IMR-90 (cell line): ENCODE results near the gene PLD1. TPM values are rescaled to one million over a fixed set of nuclear protein-coding genes. Genes with fewer than 3 reads are reported as not detected.

Experiments used
- ATAC-seq: fragments of 200-7000 bp; cut with Tn5 transposase; 2 replicates; pipeline ENCODE4 v1.9.1; 2020; ENCODE audit warnings: low read depth, mild to moderate bottlenecking, moderate library complexity
- BruUV-seq: library from RNA; stranded (reverse); fragments of 400-500 nt; replicated peaks from 2 replicates; lab custom pipeline; 2021; lab: Mats Ljungman, UMichigan
- CTCF ChIA-PET: fragments of 300-600 bp; formaldehyde crosslinking; extraction: SDS; loops from one replicate; lab custom pipeline; 2021; ENCODE audit warnings: antibody characterized with exemption; lab: Yijun Ruan, JAX
- POLR2A ChIA-PET: fragments of 300-600 bp; sonication (Branson Sonifier 250); formaldehyde crosslinking; loops from one replicate; lab custom pipeline; 2022; ENCODE audit warnings: antibody characterized with exemption; ENCODE audit not compliant: unreplicated experiment; lab: Charles Lee
- DNase-seq: peaks from one replicate; pipeline ENCODE4 v3.0.0; 2013
- H2AFZ ChIP-seq: replicated peaks from 2 replicates; pipeline ENCODE3; 2013; ENCODE audit warnings: low read length, mild to moderate bottlenecking; ENCODE audit not compliant: poor library complexity
- H2AK5ac ChIP-seq: 2 replicates; pipeline ENCODE4 v1.6.1; 2013; ENCODE audit warnings: low read depth, low read length, inconsistent platforms
- H2AK9ac ChIP-seq: replicated peaks from 2 replicates; pipeline ENCODE3; 2013; ENCODE audit warnings: mild to moderate bottlenecking, low read depth, low read length, moderate library complexity; ENCODE audit not compliant: poor library complexity
- H2BK120ac ChIP-seq: 2 replicates; pipeline ENCODE4 v1.6.1; 2013; ENCODE audit warnings: low read depth, low read length, inconsistent platforms
- H2BK15ac ChIP-seq: 3 replicates; pipeline ENCODE4 v1.6.1; 2013; ENCODE audit warnings: low read depth, low read length, inconsistent platforms
- H2BK20ac ChIP-seq: 2 replicates; pipeline ENCODE4 v1.6.1; 2013; ENCODE audit warnings: low read depth, mild to moderate bottlenecking, inconsistent platforms, low read length, moderate library complexity
- H2BK5ac ChIP-seq: 2 replicates; pipeline ENCODE4 v1.6.1; 2013; ENCODE audit warnings: mild to moderate bottlenecking, low read depth, low read length, inconsistent platforms; ENCODE audit not compliant: poor library complexity, severe bottlenecking
- H3K14ac ChIP-seq: replicated peaks from 2 replicates; pipeline ENCODE4 v1.6.1; 2013; ENCODE audit warnings: low read depth, low read length, inconsistent platforms
- H3K18ac ChIP-seq: 2 replicates; pipeline ENCODE4 v1.6.1; 2013; ENCODE audit warnings: low read depth, low read length, control low read depth
- H3K23ac ChIP-seq: 2 replicates; pipeline ENCODE4 v1.6.1; 2013; ENCODE audit warnings: low read depth, low read length, inconsistent platforms
- H3K27ac ChIP-seq: 2 replicates; pipeline ENCODE4 v1.5.1; 2013; ENCODE audit warnings: mild to moderate bottlenecking, control low read depth, low read length; ENCODE audit not compliant: insufficient read depth
- H3K27me3 ChIP-seq: 2 replicates; pipeline ENCODE4 v1.6.1; 2013; ENCODE audit warnings: low read length; ENCODE audit not compliant: control insufficient read depth, insufficient read depth
- H3K36me3 ChIP-seq: 2 replicates; pipeline ENCODE4 v1.6.1; 2013; ENCODE audit warnings: low read length, mixed read lengths; ENCODE audit not compliant: control insufficient read depth, insufficient read depth
- H3K4ac ChIP-seq: 2 replicates; pipeline ENCODE4 v1.6.1; 2013; ENCODE audit warnings: low read depth, low read length, inconsistent platforms
- H3K4me1 ChIP-seq: 2 replicates; pipeline ENCODE4 v1.6.1; 2013; ENCODE audit warnings: low read length, mixed read lengths; ENCODE audit not compliant: control insufficient read depth, insufficient read depth
- H3K4me2 ChIP-seq: 2 replicates; pipeline ENCODE4 v1.6.1; 2013; ENCODE audit warnings: low read depth, mild to moderate bottlenecking, control low read depth, low read length, moderate library complexity
- H3K4me3 ChIP-seq: 2 replicates; pipeline ENCODE4 v1.5.1; 2013; ENCODE audit warnings: low read depth, mild to moderate bottlenecking, control low read depth, low read length, moderate library complexity; ENCODE audit not compliant: insufficient read depth
- H3K56ac ChIP-seq: 2 replicates; pipeline ENCODE4 v1.6.1; 2013; ENCODE audit warnings: low read length, inconsistent platforms; ENCODE audit not compliant: insufficient read depth; ENCODE audit errors: extremely low read depth
- H3K79me1 ChIP-seq, 2 experiments: 2 replicates each; pipeline ENCODE4 v1.6.1; 2013; ENCODE audit warnings: low read length in 2 of 2, inconsistent platforms in 1 of 2, low read depth in 1 of 2
- H3K9ac ChIP-seq: 2 replicates; pipeline ENCODE4 v1.6.1; 2013; ENCODE audit warnings: low read depth, low read length, control low read depth
- H3K9me1 ChIP-seq: 2 replicates; pipeline ENCODE4 v1.6.1; 2013; ENCODE audit warnings: low read length, inconsistent platforms; ENCODE audit not compliant: insufficient read depth
- H3K9me3 ChIP-seq: 2 replicates; pipeline ENCODE4 v1.6.1; 2013; ENCODE audit warnings: low read length; ENCODE audit not compliant: control insufficient read depth, insufficient read depth
- H4K20me1 ChIP-seq: 2 replicates; pipeline ENCODE4 v1.6.1; 2013; ENCODE audit warnings: low read length, inconsistent platforms; ENCODE audit not compliant: insufficient read depth
- H4K5ac ChIP-seq: 2 replicates; pipeline ENCODE4 v1.6.1; 2013; ENCODE audit warnings: mild to moderate bottlenecking, low read depth, low read length, control low read depth
- H4K8ac ChIP-seq, 2 experiments: 2 replicates each; pipeline ENCODE4 v1.6.1; 2013; ENCODE audit warnings: low read depth in 2 of 2, low read length in 2 of 2, control low read depth in 1 of 2, inconsistent platforms in 1 of 2
- H4K91ac ChIP-seq: 2 replicates; pipeline ENCODE4 v1.6.1; 2013; ENCODE audit warnings: low read depth, low read length, inconsistent platforms; ENCODE audit not compliant: insufficient read depth
- BHLHE40 ChIP-seq: fragments of 150-350 bp; IDR thresholded peaks from 2 replicates; pipeline ENCODE4 v1.6.1; 2016; ENCODE audit warnings: mild to moderate bottlenecking, low read depth, low read length
- CHD1 ChIP-seq: IDR thresholded peaks from 2 replicates; pipeline ENCODE4 v1.6.1; 2012; ENCODE audit warnings: low read depth, low read length, improper control_type of control experiment
- ELK1 ChIP-seq: fragments of 150-350 bp; IDR thresholded peaks from 2 replicates; pipeline ENCODE4 v1.6.1; 2016; ENCODE audit warnings: low read depth, mild to moderate bottlenecking, low read length, moderate library complexity, borderline replicate concordance
- MAFK ChIP-seq: IDR thresholded peaks from 2 replicates; pipeline ENCODE4 v1.6.1; 2012; ENCODE audit warnings: low read depth, low read length, improper control_type of control experiment
- MAZ ChIP-seq: IDR thresholded peaks from 2 replicates; pipeline ENCODE4 v1.6.1; 2012; ENCODE audit warnings: low read depth, mild to moderate bottlenecking, low read length, improper control_type of control experiment, moderate library complexity, borderline replicate concordance
- MXI1 ChIP-seq: IDR thresholded peaks from 2 replicates; pipeline ENCODE4 v1.6.1; 2012; ENCODE audit warnings: low read depth, mild to moderate bottlenecking, low read length, moderate library complexity, borderline replicate concordance
- NFE2L2 ChIP-seq: fragments of 150-350 bp; IDR thresholded peaks from 2 replicates; pipeline ENCODE4 v1.6.1; 2016; ENCODE audit warnings: low read depth, mild to moderate bottlenecking, low read length
- POLR2A ChIP-seq: IDR thresholded peaks from 2 replicates; pipeline ENCODE4 v1.6.1; 2012; ENCODE audit warnings: mild to moderate bottlenecking, low read depth, low read length
- RAD21 ChIP-seq: IDR thresholded peaks from 2 replicates; pipeline ENCODE4 v1.6.1; 2012; ENCODE audit warnings: low read length, improper control_type of control experiment
- RCOR1 ChIP-seq: IDR thresholded peaks from 2 replicates; pipeline ENCODE4 v1.6.1; 2012; ENCODE audit warnings: mild to moderate bottlenecking, low read length, improper control_type of control experiment; ENCODE audit not compliant: insufficient replicate concordance
- WGBS, 2 experiments: methylation state at CpG; one replicate each; pipeline versions ENCODE4 v1.1.5 to v1.1.7; 2013; ENCODE audit warnings: missing lambda C conversion rate in 2 of 2; ENCODE audit not compliant: insufficient read length in 1 of 2; ENCODE audit errors: extremely low coverage in 2 of 2; 5-methylcytosine and 5-hydroxymethylcytosine counted together
- dilution Hi-C: fragments of 300-500 bp; cut with HindIII; formaldehyde crosslinking; loops from one replicate; pipeline ENCODE4 v1.14.3; 2018; ENCODE audit warnings: low sequenced_read_pairs; ENCODE audit not compliant: unreplicated experiment
- in situ Hi-C: fragments of 300-500 bp; cut with MboI; formaldehyde crosslinking; loops from 3 replicates; pipeline ENCODE4 v1.14.3; 2019; ENCODE audit warnings: low sequenced_read_pairs, inconsistent platforms, mixed read lengths
- intact Hi-C: fragments of 100-400 bp; cut with micrococcal nuclease; formaldehyde crosslinking; loops from 2 replicates; pipeline ENCODE4 v1.10.0; 2022
- polyA plus RNA-seq, 3 experiments: library from polyadenylated mRNA; depleted of rRNA; stranded (reverse); fragments of >200 nt; gene quantifications; 2 replicates each; pipeline ENCODE4 v1.2.3, GENCODE V29; 2012; ENCODE audit warnings: low replicate concordance in 1 of 3
- total RNA-seq: library from RNA; depleted of rRNA; stranded (reverse); fragments of >200 nt; gene quantifications from 2 replicates; pipeline ENCODE4 v1.2.3, GENCODE V29; 2012
- TF ChIP-seq, protein P1 (sequence below): fragments of 150-350 bp; IDR thresholded peaks from 2 replicates; pipeline ENCODE4 v1.6.1; 2017; ENCODE audit warnings: mild to moderate bottlenecking, antibody characterized with exemption, low read length, low read depth
- TF ChIP-seq, protein P2 (sequence below): conservative IDR thresholded peaks from 2 replicates; pipeline ENCODE4 v1.5.1; 2012; ENCODE audit warnings: mild to moderate bottlenecking, low read depth, low read length, improper control_type of control experiment

PLD1 gene
- total and polyA plus RNA-seq, 2 of the 4 experiments (the other 2 are of a cell fraction) = 3.3 to 9.7 TPM

GRCh38 chr3:171715155-171715554 lies 95.1 kb downstream of the PLD1 start:
- WGBS, 2 experiments = no CpG with 5 or more reads among the region's 2 CpGs
- Histone ChIP-seq H2BK20ac (no peak overlapping the region), H2BK15ac (no peak overlapping the region), H4K5ac (no peak overlapping the region), H4K91ac (no peak overlapping the region), H3K27me3 (no peaks in the 10 kb centered on the region), H3K56ac (no peak overlapping the region), H3K4me3 (no peak overlapping the region), H2BK120ac (no peak overlapping the region), H3K36me3 (peaks cover 7% of the 10 kb centered on the region), H2AK5ac (no peak overlapping the region), H3K18ac (no peak overlapping the region), H3K23ac (no peak overlapping the region), H3K9me1 (peaks cover 7% of the 10 kb centered on the region), H2BK5ac (no peak overlapping the region), H3K4ac (no peak overlapping the region), H3K79me1 (no peaks in the 10 kb centered on the region), H3K4me1 (peaks cover 13% of the 10 kb centered on the region), H3K9ac (no peak overlapping the region), H2AFZ (no peak overlapping the region), H3K4me2 (no peak overlapping the region), H3K14ac (no peak overlapping the region), H3K27ac (no peak overlapping the region), H4K20me1 (no peaks in the 10 kb centered on the region), H4K8ac (no peak overlapping the region), H2AK9ac (no peak overlapping the region), H3K9me3 (peaks cover 2% of the 10 kb centered on the region; the same call in 1 of the 2 replicates)
- dilution Hi-C loops = no loop called here
- ChIA-PET POLR2A (no interaction called here), CTCF (no interaction called here)
- no TSS peak for BruUV-seq
- TF ChIP-seq MAFK (no peak), RCOR1 (no peak), POLR2A (no peak), BHLHE40 (no peak), CHD1 (no peak), MAZ (no peak), MXI1 (no peak), ELK1 (no peak), RAD21 (no peak), NFE2L2 (no peak)
- TF ChIP-seq, protein P1, sequence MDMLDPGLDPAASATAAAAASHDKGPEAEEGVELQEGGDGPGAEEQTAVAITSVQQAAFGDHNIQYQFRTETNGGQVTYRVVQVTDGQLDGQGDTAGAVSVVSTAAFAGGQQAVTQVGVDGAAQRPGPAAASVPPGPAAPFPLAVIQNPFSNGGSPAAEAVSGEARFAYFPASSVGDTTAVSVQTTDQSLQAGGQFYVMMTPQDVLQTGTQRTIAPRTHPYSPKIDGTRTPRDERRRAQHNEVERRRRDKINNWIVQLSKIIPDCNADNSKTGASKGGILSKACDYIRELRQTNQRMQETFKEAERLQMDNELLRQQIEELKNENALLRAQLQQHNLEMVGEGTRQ = no peak
- TF ChIP-seq, protein P2, sequence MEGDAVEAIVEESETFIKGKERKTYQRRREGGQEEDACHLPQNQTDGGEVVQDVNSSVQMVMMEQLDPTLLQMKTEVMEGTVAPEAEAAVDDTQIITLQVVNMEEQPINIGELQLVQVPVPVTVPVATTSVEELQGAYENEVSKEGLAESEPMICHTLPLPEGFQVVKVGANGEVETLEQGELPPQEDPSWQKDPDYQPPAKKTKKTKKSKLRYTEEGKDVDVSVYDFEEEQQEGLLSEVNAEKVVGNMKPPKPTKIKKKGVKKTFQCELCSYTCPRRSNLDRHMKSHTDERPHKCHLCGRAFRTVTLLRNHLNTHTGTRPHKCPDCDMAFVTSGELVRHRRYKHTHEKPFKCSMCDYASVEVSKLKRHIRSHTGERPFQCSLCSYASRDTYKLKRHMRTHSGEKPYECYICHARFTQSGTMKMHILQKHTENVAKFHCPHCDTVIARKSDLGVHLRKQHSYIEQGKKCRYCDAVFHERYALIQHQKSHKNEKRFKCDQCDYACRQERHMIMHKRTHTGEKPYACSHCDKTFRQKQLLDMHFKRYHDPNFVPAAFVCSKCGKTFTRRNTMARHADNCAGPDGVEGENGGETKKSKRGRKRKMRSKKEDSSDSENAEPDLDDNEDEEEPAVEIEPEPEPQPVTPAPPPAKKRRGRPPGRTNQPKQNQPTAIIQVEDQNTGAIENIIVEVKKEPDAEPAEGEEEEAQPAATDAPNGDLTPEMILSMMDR = no peak
- intact Hi-C loops = no loop called here
- ATAC-seq = no peak
- in situ Hi-C loops = no loop called here
- DNase-seq = no peak
